HEK293T (cell line): ENCODE data around the gene BCAP29.

Experiments used
- CTCF ChIA-PET: fragments of 350-600 bp; formaldehyde crosslinking; extraction: SDS; loops from one replicate; lab custom pipeline; 2021; ENCODE audit warnings: antibody characterized with exemption, inconsistent platforms; lab: Yijun Ruan, JAX
- POLR2A ChIA-PET: fragments of 350-600 bp; formaldehyde crosslinking; extraction: SDS; loops from one replicate; lab custom pipeline; 2020; ENCODE audit warnings: antibody characterized with exemption, inconsistent platforms; lab: Yijun Ruan, JAX
- DNase-seq: peaks from one replicate; pipeline ENCODE4 v3.0.0; 2012; ENCODE audit warnings: mixed read lengths; ENCODE audit errors: extremely low spot score
- ARNT ChIP-seq: fragments of 450-650 bp; IDR thresholded peaks from 2 replicates; pipeline ENCODE4 v1.6.1; 2017; ENCODE audit warnings: mild to moderate bottlenecking
- BHLHE40 ChIP-seq: fragments of 450-650 bp; IDR thresholded peaks from 2 replicates; pipeline ENCODE4 v1.6.1; 2016; ENCODE audit warnings: mild to moderate bottlenecking, moderate library complexity, borderline replicate concordance
- CTBP1 ChIP-seq: fragments of 450-650 bp; IDR thresholded peaks from 2 replicates; pipeline ENCODE4 v1.6.1; 2016; ENCODE audit warnings: borderline replicate concordance
- ELF4 ChIP-seq: fragments of 450-650 bp; IDR thresholded peaks from 2 replicates; pipeline ENCODE4 v1.6.1; 2017; ENCODE audit warnings: antibody characterized with exemption
- FOXA1 ChIP-seq: fragments of 450-650 bp; IDR thresholded peaks from 2 replicates; pipeline ENCODE4 v1.6.1; 2016; ENCODE audit warnings: mild to moderate bottlenecking
- FOXK2 ChIP-seq: fragments of 450-650 bp; IDR thresholded peaks from 2 replicates; pipeline ENCODE4 v1.6.1; 2016; ENCODE audit warnings: mild to moderate bottlenecking
- FOXM1 ChIP-seq: fragments of 450-650 bp; IDR thresholded peaks from 2 replicates; pipeline ENCODE4 v1.6.1; 2017; ENCODE audit warnings: mild to moderate bottlenecking, borderline replicate concordance
- HDGF ChIP-seq: fragments of 450-650 bp; IDR thresholded peaks from 2 replicates; pipeline ENCODE4 v1.6.1; 2017; ENCODE audit warnings: antibody characterized with exemption, borderline replicate concordance
- L3MBTL2 ChIP-seq: fragments of 450-650 bp; conservative IDR thresholded peaks from 2 replicates; pipeline ENCODE4 v1.6.1; 2016; ENCODE audit warnings: mild to moderate bottlenecking
- LEF1 ChIP-seq: fragments of 450-650 bp; IDR thresholded peaks from 2 replicates; pipeline ENCODE4 v1.6.1; 2017; ENCODE audit warnings: mild to moderate bottlenecking, borderline replicate concordance
- NFRKB ChIP-seq: fragments of 450-650 bp; IDR thresholded peaks from 2 replicates; pipeline ENCODE4 v1.6.1; 2016; ENCODE audit warnings: mild to moderate bottlenecking, moderate library complexity
- PKNOX1 ChIP-seq: fragments of 450-650 bp; IDR thresholded peaks from 2 replicates; pipeline ENCODE4 v1.6.1; 2016
- SP1 ChIP-seq: fragments of 450-650 bp; IDR thresholded peaks from 2 replicates; pipeline ENCODE4 v1.6.1; 2017
- SUZ12 ChIP-seq: fragments of 450-650 bp; IDR thresholded peaks from 2 replicates; pipeline ENCODE4 v1.6.1; 2016; ENCODE audit warnings: mild to moderate bottlenecking
- TARDBP ChIP-seq: fragments of 450-650 bp; IDR thresholded peaks from 2 replicates; pipeline ENCODE4 v1.6.1; 2016
- ZNF384 ChIP-seq: fragments of 450-650 bp; IDR thresholded peaks from 2 replicates; pipeline ENCODE4 v1.6.1; 2016

BCAP29 gene

GRCh38 chr7:107622894-107623293 lies 42.8 kb downstream of the BCAP29 start:
- TF ChIP-seq L3MBTL2 (no peak), SUZ12 (no peak), FOXA1 (no peak), FOXK2 (no peak), HDGF (no peak), TARDBP (no peak)
- DNase-seq: no peak
- ChIA-PET POLR2A (no interaction called here), CTCF (no interaction called here)

- DNase-seq: no peak
- POLR2A ChIA-PET: no interaction called here
- TF ChIP-seq L3MBTL2: no peak
- TF ChIP-seq ARNT: no peak
- no peak for TF ChIP-seq FOXM1
- no peak for TF ChIP-seq FOXK2
- TF ChIP-seq TARDBP: no peak
- no peak for TF ChIP-seq BHLHE40
- TF ChIP-seq HDGF: no peak
- TF ChIP-seq SUZ12: no peak
- no peak for TF ChIP-seq ZNF384
- no peak for TF ChIP-seq ELF4
- TF ChIP-seq CTBP1: no peak
- no peak for TF ChIP-seq PKNOX1
- CTCF ChIA-PET: no interaction called here
Measured at GRCh38 chr7:107627002-107627401, 47.0 kb downstream of the BCAP29 start.

- no peak for DNase-seq
- POLR2A ChIA-PET: no interaction called here
- TF ChIP-seq ELF4: no peak
- TF ChIP-seq FOXK2: no peak
- TF ChIP-seq L3MBTL2: no peak
- TF ChIP-seq CTBP1: no peak
- TF ChIP-seq TARDBP: no peak
- CTCF ChIA-PET: no interaction called here
Measured at GRCh38 chr7:107628461-107629064, 48.5 kb downstream of the BCAP29 start.

GRCh38 chr7:107630342-107630741 lies 50.3 kb downstream of the BCAP29 start:
- TF ChIP-seq ARNT (no peak), NFRKB (no peak), CTBP1 (no peak), SP1 (no peak), HDGF (no peak), ELF4 (no peak), SUZ12 (no peak), BHLHE40 (no peak), PKNOX1 (no peak), TARDBP (no peak), FOXA1 (no peak)
- ChIA-PET POLR2A (no interaction called here), CTCF (no interaction called here)
- no peak for DNase-seq

GRCh38 chr7:107631588-107632491 lies 51.8 kb downstream of the BCAP29 start:
- TF ChIP-seq L3MBTL2 (no peak), NFRKB (no peak), SUZ12 (no peak), ARNT (no peak), FOXK2 (no peak), SP1 (no peak), FOXA1 (no peak), BHLHE40 (no peak), CTBP1 (no peak), TARDBP (no peak), FOXM1 (no peak), ELF4 (no peak), LEF1 (no peak), HDGF (no peak), ZNF384 (no peak), PKNOX1 (no peak)
- POLR2A ChIA-PET: no interaction called here
- no peak for DNase-seq
- CTCF ChIA-PET: no interaction called here

GRCh38 chr7:107632492-107632865 lies 52.4 kb downstream of the BCAP29 start:
- no peak for DNase-seq
- POLR2A ChIA-PET: no interaction called here
- CTCF ChIA-PET: no interaction called here
- TF ChIP-seq LEF1 (no peak), FOXK2 (no peak), L3MBTL2 (no peak), ELF4 (no peak), SUZ12 (no peak), HDGF (no peak), ZNF384 (no peak), ARNT (no peak), TARDBP (no peak), SP1 (no peak), FOXA1 (no peak), NFRKB (no peak), PKNOX1 (no peak), CTBP1 (no peak), BHLHE40 (no peak), FOXM1 (no peak)
